CD4-positive, alpha-beta T cell treated with Interleukin-4 for 4 hours (primary cell): Measurements from ENCODE around the gene CMTM4.
"Not testable (repeated sequence)": the region's sequence is repeated elsewhere in the genome, so short reads cannot be mapped to it uniquely, and the experiment has no call there.

Experiments
- DNase-seq: peaks from one replicate; pipeline ENCODE4 v3.0.0-alpha.2; 2020

The CMTM4 gene

GRCh38 chr16:66611911-66612310, 84.6 kb downstream of the CMTM4 start:
- not testable (repeated sequence) for DNase-seq

- no peak for DNase-seq
Measured at GRCh38 chr16:66610111-66610820, 86.3 kb downstream of the CMTM4 start.

GRCh38 chr16:66609139-66609510, 87.4 kb downstream of the CMTM4 start:
- DNase-seq: no peak

- peak; percentile 78 for DNase-seq
Measured at GRCh38 chr16:66608241-66609138, 88.1 kb downstream of the CMTM4 start.

- peak; percentile 13 for DNase-seq
Measured at GRCh38 chr16:66605979-66606751, 90.4 kb downstream of the CMTM4 start.

GRCh38 chr16:66605177-66605978, 91.2 kb downstream of the CMTM4 start:
- peak; percentile 11 for DNase-seq

- DNase-seq: peak; percentile 57
Measured at GRCh38 chr16:66604376-66605176, 92.0 kb downstream of the CMTM4 start, which contains the start of gene CMTM3. CMTM3 (plus strand) TSS chr16:66604704; CDS start chr16:66604806, 102 bp downstream.

GRCh38 chr16:66603537-66604375, 92.8 kb downstream of the CMTM4 start:
- peak; percentile 90 for DNase-seq

GRCh38 chr16:66601471-66601870, 95.1 kb downstream of the CMTM4 start:
- no peak for DNase-seq

DNA sequence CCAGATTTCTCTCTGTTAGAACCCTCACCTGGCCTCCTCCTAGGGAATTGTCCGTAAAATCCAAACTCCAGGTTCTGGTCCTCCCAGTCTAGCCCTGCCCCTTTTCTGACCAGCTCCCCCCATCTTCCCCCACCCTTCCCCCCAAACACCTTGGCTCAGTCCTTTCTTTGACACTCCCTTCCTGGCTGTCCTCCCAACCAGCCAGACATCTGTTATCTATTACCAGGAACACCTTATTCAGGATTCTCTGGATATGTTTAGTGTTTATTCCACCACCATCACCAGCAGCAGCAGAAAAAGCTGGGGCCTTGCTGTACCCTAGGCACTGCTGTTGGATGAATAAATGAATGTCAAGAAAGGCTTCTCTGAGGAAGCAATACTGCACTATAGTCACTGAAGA, 96.1 kb downstream of the CMTM4 start:
- no peak for DNase-seq

DNA sequence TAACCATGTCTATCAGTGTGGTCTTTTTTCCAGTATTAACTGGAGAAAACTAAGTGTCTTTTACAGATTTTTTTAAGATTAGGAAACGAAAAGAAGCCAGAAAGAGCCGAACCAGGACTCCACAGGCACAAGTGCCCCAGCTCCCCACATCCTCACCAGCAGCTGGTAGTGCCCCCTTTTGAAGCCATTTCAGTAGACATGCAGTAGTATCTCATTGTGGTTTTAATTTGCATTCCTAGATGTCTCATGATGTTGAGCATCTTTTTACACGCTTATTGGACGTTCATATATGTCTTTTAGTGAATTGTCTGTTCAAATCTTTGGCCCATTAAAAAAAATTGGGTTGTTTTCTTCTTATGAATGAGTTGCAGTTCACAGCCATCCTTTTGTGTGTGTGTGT, 96.8 kb downstream of the CMTM4 start:
- DNase-seq: no peak

GRCh38 chr16:66598111-66598510, 98.4 kb downstream of the CMTM4 start:
- DNase-seq: no peak

GRCh38 chr16:66596986-66597848, 99.3 kb downstream of the CMTM4 start:
- peak; percentile 7 for DNase-seq

DNA sequence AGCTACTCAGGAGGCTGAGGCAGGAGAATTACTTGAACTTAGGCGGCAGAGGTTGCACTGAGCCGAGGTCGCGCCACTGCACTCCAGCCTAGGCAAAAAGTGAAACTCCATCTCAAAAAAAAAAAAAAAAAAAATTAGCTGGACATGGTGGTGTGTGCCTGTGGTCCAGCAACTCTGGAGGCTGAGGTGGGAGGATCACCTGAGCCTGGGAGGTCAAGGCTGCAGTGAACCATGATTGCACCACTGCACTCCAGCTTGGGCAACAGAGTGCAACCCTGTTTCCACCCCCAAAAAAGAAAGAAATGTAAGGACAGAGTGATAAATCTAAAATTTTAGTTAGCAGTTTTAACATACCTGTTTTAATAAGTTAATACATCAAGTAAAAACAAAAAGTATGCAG, 100.0 kb downstream of the CMTM4 start:
- not testable (repeated sequence) for DNase-seq

GRCh38 chr16:66594739-66595138, 101.8 kb downstream of the CMTM4 start:
- no peak for DNase-seq

DNA sequence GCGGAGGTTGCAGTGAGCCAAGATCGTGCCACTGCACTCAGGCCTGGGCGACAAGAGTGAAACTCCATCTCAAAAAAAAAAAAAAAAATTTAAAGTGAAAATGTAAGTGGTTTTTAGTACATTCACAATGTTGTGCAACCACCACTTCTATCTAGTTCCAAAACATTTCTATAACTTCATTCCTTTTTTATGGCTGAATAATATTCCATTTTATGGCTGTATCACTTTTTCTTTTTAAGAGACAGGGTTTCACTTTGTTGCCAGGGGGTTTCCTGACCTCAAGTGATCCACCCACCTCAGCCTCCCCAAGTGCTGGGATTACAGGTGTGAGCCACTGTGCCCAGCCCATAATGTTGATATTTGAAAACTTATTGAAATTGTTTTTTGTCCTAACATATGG, 103.7 kb downstream of the CMTM4 start:
- no peak for DNase-seq

DNA sequence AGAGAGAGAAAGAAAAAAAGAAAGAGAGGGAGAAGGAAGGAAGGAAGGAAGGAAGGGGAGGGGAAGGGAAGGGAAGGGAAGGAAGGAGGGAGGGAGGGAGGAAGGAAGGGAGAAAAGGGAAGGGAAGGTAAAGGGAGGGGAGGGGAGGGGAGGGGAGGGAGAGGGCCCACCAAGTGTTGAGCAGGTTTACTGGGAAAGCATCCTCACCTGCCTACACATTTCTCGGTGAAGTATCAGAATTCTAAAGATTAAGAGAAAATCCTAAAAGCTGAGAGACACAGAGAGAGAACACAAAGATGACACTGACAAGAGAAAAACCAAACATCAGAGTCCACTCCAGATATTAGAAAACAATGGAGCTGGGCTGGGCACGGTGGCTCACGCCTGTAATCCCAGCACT, 104.3 kb downstream of the CMTM4 start:
- DNase-seq: no peak

DNA sequence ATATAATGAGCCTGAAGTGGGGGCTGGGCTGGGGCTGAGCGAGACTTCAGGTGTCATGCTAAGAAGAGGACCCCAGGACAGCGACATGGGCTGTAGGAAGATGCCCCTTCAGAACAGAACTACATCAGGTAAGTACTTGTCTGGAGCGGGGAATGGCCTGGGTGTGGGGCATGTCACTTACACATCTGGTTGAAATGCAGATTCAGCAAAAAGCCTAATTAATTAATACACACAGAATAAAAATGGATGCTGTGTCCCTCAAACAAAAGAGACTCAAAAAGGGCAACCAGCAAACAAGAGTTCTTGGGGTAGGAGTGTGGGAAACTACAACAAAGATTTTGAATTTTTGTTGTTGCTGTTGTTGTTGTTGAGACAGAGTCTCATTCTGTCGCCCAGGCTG, 105.5 kb downstream of the CMTM4 start:
- DNase-seq: no peak

DNA sequence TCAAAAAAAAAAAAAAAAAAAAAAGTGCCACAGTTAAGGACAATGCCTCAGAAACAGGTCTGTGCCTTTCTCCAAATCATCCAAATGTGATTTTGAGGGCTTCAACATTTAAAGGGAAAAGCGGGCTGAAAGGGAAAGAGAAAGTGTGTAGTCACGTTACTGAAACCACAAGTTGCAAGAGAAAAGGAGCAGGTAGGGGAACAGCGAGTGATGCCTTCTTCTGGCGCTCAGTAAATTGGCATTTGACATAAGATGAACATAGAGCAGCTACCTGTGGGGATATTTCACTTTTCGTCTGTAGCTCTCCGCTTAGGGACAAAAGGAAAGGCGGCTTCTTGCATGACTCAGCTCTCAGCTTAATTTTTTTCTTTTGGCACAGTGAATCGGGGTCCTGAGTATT, 106.2 kb downstream of the CMTM4 start:
- DNase-seq: peak; percentile 62
